MCF 10A (cell line): Measurements from ENCODE around the gene RGS9BP. TPM values are rescaled to one million over a fixed set of nuclear protein-coding genes. Genes with fewer than 3 reads are reported as not detected.
A peak's percentile ranks its signal among the peaks of the same experiment; 100 is the strongest.
"Not testable (repeated sequence)": the region's sequence is repeated elsewhere in the genome, so short reads cannot be mapped to it uniquely, and the experiment has no call there.

ENCODE experiments used
- BruUV-seq: library from RNA; stranded (reverse); fragments of 400-500 nt; replicated peaks from 2 replicates; lab custom pipeline; 2021; lab: Mats Ljungman, UMichigan
- CTCF ChIA-PET: fragments of 300-600 bp; sonication (Branson Sonifier 250); formaldehyde crosslinking; extraction: SDS; loops from one replicate; lab custom pipeline; 2021; ENCODE audit warnings: antibody characterized with exemption, inconsistent platforms; lab: Yijun Ruan, JAX
- POLR2A ChIA-PET: fragments of 300-600, 350-650 bp; sonication (Branson Sonifier 250); formaldehyde crosslinking; extraction: SDS; loops from one replicate; lab custom pipeline; 2020; ENCODE audit warnings: antibody characterized with exemption, inconsistent platforms; lab: Yijun Ruan, JAX
- DNase-seq: peaks from one replicate; pipeline ENCODE4 v3.0.0-alpha.2; 2018; ENCODE audit not compliant: unreplicated experiment
- H3K27ac Mint-ChIP-seq: one replicate; pipeline ENCODE4 v1.8.0; 2022; ENCODE audit warnings: mild to moderate bottlenecking, low read depth, mixed read lengths; ENCODE audit not compliant: unreplicated experiment
- H3K27me3 Mint-ChIP-seq: one replicate; pipeline ENCODE4 v1.8.0; 2022; ENCODE audit warnings: mixed read lengths; ENCODE audit not compliant: insufficient read depth, unreplicated experiment
- H3K36me3 Mint-ChIP-seq: one replicate; pipeline ENCODE4 v1.8.0; 2022; ENCODE audit warnings: mild to moderate bottlenecking, moderate library complexity, mixed read lengths; ENCODE audit not compliant: insufficient read depth, unreplicated experiment
- H3K4me1 Mint-ChIP-seq: one replicate; pipeline ENCODE4 v1.8.0; 2022; ENCODE audit warnings: mixed read lengths; ENCODE audit not compliant: insufficient read depth, unreplicated experiment
- H3K4me3 Mint-ChIP-seq: one replicate; pipeline ENCODE4 v1.8.0; 2022; ENCODE audit warnings: mild to moderate bottlenecking, moderate library complexity, mixed read lengths; ENCODE audit not compliant: unreplicated experiment
- H3K9me3 Mint-ChIP-seq: one replicate; pipeline ENCODE4 v1.8.0; 2022; ENCODE audit warnings: mixed read lengths; ENCODE audit not compliant: unreplicated experiment
- intact Hi-C: fragments of 100-400 bp; cut with micrococcal nuclease; formaldehyde crosslinking; loops from 2 replicates; pipeline ENCODE4 v1.14.1; 2022
- total RNA-seq: library from RNA; stranded (reverse); gene quantifications from 2 replicates; pipeline ENCODE4 v1.2.3, GENCODE V29; 2022
- TF ChIP-seq, protein P1 (sequence below): fragments of 200-600 bp; IDR thresholded peaks from one replicate; pipeline ENCODE4 v1.8.0; 2022; ENCODE audit warnings: antibody characterized with exemption, mild to moderate bottlenecking; ENCODE audit not compliant: unreplicated experiment

The RGS9BP gene
- total RNA-seq, 1 experiment from 2014 or later, result 0.16 TPM

GRCh38 chr19:32691291-32691951 is 15.8 kb downstream of the RGS9BP start, which contains the start of gene NUDT19:
NUDT19 (plus strand) TSS chr19:32691821; CDS start chr19:32691961, 140 bp downstream.
- POLR2A ChIA-PET, result interaction anchor here (0.6 to 2.2 kb wide), 15 partner anchors 9 to 493 kb away, joined by 3 to 24 read pairs (median 3); partner anchors contain the start of genes ANKRD27, CEP89, DPY19L3 and FAAP24
- Mint-ChIP-seq H3K9me3 (no peaks in the 10 kb centered on the region), H3K4me1 (peaks cover 37% of the 10 kb centered on the region), H3K4me3 (peak within 1 kb of the TSS; percentile 79), H3K27ac (peak within 1 kb of the TSS; percentile 96), H3K36me3 (peaks cover 17% of the 10 kb centered on the region), H3K27me3 (no peaks in the 10 kb centered on the region)
- intact Hi-C loops, result loop anchor here (2.0 kb wide), 2 partner anchors 17 to 281 kb away; partner anchors contain the start of genes ANKRD27, FAAP24 and RGS9BP
- CTCF ChIA-PET, result interaction anchor here (0.5 to 1.3 kb wide), 4 partner anchors 10 to 379 kb away, joined by 3 to 5 read pairs (median 4); no protein-coding TSS in a partner anchor
- DNase-seq, result peak; percentile 92
- TF ChIP-seq, protein P1, sequence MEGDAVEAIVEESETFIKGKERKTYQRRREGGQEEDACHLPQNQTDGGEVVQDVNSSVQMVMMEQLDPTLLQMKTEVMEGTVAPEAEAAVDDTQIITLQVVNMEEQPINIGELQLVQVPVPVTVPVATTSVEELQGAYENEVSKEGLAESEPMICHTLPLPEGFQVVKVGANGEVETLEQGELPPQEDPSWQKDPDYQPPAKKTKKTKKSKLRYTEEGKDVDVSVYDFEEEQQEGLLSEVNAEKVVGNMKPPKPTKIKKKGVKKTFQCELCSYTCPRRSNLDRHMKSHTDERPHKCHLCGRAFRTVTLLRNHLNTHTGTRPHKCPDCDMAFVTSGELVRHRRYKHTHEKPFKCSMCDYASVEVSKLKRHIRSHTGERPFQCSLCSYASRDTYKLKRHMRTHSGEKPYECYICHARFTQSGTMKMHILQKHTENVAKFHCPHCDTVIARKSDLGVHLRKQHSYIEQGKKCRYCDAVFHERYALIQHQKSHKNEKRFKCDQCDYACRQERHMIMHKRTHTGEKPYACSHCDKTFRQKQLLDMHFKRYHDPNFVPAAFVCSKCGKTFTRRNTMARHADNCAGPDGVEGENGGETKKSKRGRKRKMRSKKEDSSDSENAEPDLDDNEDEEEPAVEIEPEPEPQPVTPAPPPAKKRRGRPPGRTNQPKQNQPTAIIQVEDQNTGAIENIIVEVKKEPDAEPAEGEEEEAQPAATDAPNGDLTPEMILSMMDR, result no peak
- BruUV-seq, result TSS peak; percentile 10

DNA sequence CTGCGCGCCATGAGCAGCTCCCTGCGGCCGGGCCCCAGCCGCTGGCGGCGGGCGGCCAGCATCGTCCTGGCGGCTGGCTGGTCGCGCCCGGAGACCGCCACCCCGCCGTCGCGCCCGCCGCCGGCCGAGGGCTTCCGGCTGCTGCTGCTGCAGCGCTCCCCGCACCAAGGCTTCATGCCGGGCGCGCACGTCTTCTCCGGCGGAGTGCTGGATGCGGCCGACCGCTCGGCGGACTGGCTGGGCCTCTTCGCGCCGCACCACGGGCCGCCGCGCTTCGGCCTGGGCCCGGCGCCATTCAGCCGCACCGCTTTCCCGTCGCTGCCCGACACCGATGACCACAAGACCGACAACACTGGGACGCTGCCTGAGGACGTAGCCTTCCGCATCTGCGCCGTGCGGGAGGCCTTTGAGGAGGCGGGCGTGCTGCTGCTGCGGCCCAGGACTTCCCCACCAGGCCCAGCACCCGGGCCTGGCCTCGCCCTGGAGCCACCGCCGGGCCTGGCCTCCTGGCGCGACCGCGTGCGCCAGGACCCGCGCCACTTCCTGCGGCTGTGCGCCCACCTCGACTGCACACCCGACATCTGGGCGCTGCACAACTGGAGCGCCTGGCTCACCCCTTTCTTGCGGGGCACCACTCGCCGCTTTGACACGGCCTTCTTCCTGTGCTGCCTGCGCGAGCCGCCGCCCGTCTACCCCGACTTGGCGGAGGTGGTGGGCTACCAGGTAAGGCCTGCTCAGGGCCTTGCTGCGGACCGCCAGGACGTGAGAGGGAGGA is 16.5 kb downstream of the RGS9BP start:
- ChIA-PET CTCF (interaction anchor here (0.6 to 0.8 kb wide), 2 partner anchors 10 to 43 kb away, joined by 4 to 5 read pairs; no protein-coding TSS in a partner anchor), POLR2A (interaction anchor here (0.7 to 2.2 kb wide), 13 partner anchors 9 to 492 kb away, joined by 3 to 24 read pairs (median 4); partner anchors contain the start of genes ANKRD27, CEP89, DPY19L3 and FAAP24)
- Mint-ChIP-seq H3K27ac (peak overlapping the region; percentile 96), H3K9me3 (no peaks in the 10 kb centered on the region), H3K4me1 (peaks cover 37% of the 10 kb centered on the region), H3K4me3 (peak overlapping the region; percentile 79), H3K27me3 (no peaks in the 10 kb centered on the region), H3K36me3 (peaks cover 18% of the 10 kb centered on the region)
- TSS peak; percentile 23 for BruUV-seq
- intact Hi-C loops, result loop anchor here (2.0 kb wide), 2 partner anchors 17 to 281 kb away; partner anchors contain the start of genes ANKRD27, FAAP24 and RGS9BP
- TF ChIP-seq, protein P1, result no peak
- peak; percentile 67 for DNase-seq

DNA sequence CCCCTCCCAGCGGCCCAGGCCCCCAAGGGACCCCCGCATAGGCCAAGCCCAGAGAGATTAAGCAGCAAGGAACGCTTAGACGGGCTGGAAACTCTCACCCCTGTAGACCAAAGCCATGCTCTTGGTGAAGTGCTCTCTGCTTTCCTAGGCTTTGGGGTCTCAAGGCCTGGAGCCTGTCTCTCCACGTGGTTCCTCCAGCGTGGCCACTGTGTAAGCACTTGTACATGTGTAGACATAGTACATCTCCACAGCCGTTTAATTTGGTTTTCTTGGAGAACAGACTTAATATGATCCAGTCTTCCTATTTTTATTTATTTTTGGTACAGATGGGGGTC is 17.0 kb downstream of the RGS9BP start:
- H3K4me1 Mint-ChIP-seq, result peaks cover 37% of the 10 kb centered on the region
- POLR2A ChIA-PET, result interaction anchor here (1.0 kb wide), 1 partner anchor 10 kb away, joined by 5 read pairs; no protein-coding TSS in a partner anchor
- TF ChIP-seq, protein P1, result no peak
- peaks cover 24% of the 10 kb centered on the region for H3K36me3 Mint-ChIP-seq
- H3K27ac Mint-ChIP-seq, result peak overlapping the region; percentile 96
- H3K9me3 Mint-ChIP-seq, result no peaks in the 10 kb centered on the region
- intact Hi-C loops, result no loop called here
- CTCF ChIA-PET, result interaction anchor here (0.8 kb wide), 1 partner anchor 11 kb away, joined by 4 read pairs; no protein-coding TSS in a partner anchor
- peak; percentile 24 for DNase-seq
- no peaks in the 10 kb centered on the region for H3K27me3 Mint-ChIP-seq
- no TSS peak for BruUV-seq
- H3K4me3 Mint-ChIP-seq, result peak overlapping the region; percentile 79

- H3K9me3 Mint-ChIP-seq, intact Hi-C loops, H3K27me3 Mint-ChIP-seq, BruUV-seq: not testable (repeated sequence)
- H3K27ac Mint-ChIP-seq, result peak overlapping the region; percentile 96
- DNase-seq, result peak; percentile 36
- H3K36me3 Mint-ChIP-seq, result peaks cover 31% of the 10 kb centered on the region
- CTCF ChIA-PET, result interaction anchor here (0.6 to 1.0 kb wide), 3 partner anchors 12 to 283 kb away, joined by 3 to 4 read pairs (median 3); no protein-coding TSS in a partner anchor
- POLR2A ChIA-PET, result interaction anchor here (0.6 to 1.0 kb wide), 4 partner anchors 11 to 354 kb away, joined by 3 to 6 read pairs (median 4); no protein-coding TSS in a partner anchor
- peak overlapping the region; percentile 79 for H3K4me3 Mint-ChIP-seq
- peaks cover 37% of the 10 kb centered on the region for H3K4me1 Mint-ChIP-seq
These were observed 17.8 kb downstream of the RGS9BP start for GRCh38 chr19:32693151-32694108.

DNA sequence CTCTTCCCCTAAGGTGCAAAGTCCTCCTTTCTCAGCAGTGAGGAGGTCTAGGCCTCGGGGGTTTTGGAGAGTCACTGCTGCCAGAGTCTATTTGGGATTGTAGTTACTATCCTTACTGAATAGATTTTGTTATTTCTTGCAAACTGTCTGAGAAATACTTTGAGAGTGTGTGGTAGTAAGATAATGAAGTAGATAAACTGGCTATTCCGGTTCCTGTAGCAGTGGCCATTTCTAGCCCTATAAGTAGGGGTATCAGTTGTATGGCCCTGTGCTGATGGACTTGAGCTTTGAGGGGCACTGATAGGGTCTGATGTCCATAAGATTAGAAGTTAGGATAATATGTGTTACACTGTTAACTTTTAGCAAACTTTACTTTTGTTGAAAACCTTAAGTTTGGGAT is 18.7 kb downstream of the RGS9BP start:
- POLR2A ChIA-PET, DNase-seq, H3K9me3 Mint-ChIP-seq, intact Hi-C loops, BruUV-seq, H3K27me3 Mint-ChIP-seq: not testable (repeated sequence)
- peak overlapping the region; percentile 79 for H3K4me3 Mint-ChIP-seq
- H3K36me3 Mint-ChIP-seq, result peaks cover 40% of the 10 kb centered on the region
- H3K27ac Mint-ChIP-seq, result peak overlapping the region; percentile 59
- peaks cover 37% of the 10 kb centered on the region for H3K4me1 Mint-ChIP-seq
- CTCF ChIA-PET, result interaction anchor here (1.0 kb wide), 1 partner anchor 282 kb away, joined by 3 read pairs; no protein-coding TSS in a partner anchor
